SH-SY5Y (cell line): Measurements from ENCODE around the gene IPO9.

ENCODE experiments used
- GATA2 ChIP-seq: IDR thresholded peaks from 2 replicates; pipeline ENCODE4 v1.6.1; 2011; ENCODE audit warnings: mild to moderate bottlenecking, low read depth, low read length
- GATA3 ChIP-seq: IDR thresholded peaks from 2 replicates; pipeline ENCODE4 v1.6.1; 2011; ENCODE audit warnings: low read depth, mild to moderate bottlenecking, low read length, moderate library complexity

- TF ChIP-seq GATA2 (no peak), GATA3 (no peak)
Measured at GRCh38 chr1:201850053-201850397, 21.1 kb downstream of the IPO9 start.
